Neural cell (in vitro differentiated cells): ENCODE results near the gene GAN. TPM values are rescaled to one million over a fixed set of nuclear protein-coding genes. Genes with fewer than 3 reads are reported as not detected.
"Not testable (repeated sequence)": the region's sequence is repeated elsewhere in the genome, so short reads cannot be mapped to it uniquely, and the experiment has no call there.

Experiments
- H2AFZ ChIP-seq: fragments of 200-600, 300-800 bp; sonication (generic), shearing (Covaris generic); 2 replicates; pipeline ENCODE4 v1.6.0; 2014; ENCODE audit warnings: low read depth, mild to moderate bottlenecking, antibody characterized with exemption, low read length, moderate library complexity
- H3F3A ChIP-seq: fragments of 200-600 bp; shearing (Covaris generic); 2 replicates; pipeline ENCODE4 v1.6.1; 2016; ENCODE audit warnings: mild to moderate bottlenecking, moderate library complexity, mixed read lengths, antibody characterized with exemption, low read length; ENCODE audit not compliant: insufficient read depth, poor library complexity, severe bottlenecking
- H3K27ac ChIP-seq: fragments of 200-600, 300-800 bp; sonication (generic), shearing (Covaris generic); 2 replicates; pipeline ENCODE4 v1.5.1; 2014; ENCODE audit warnings: mild to moderate bottlenecking, low read length, moderate library complexity
- H3K27me3 ChIP-seq: fragments of 300-800, 200-600 bp; sonication (generic), shearing (Covaris generic); 2 replicates; pipeline ENCODE4 v1.6.0; 2014; ENCODE audit warnings: mild to moderate bottlenecking, low read depth, low read length, moderate library complexity; ENCODE audit not compliant: insufficient read depth
- H3K36me3 ChIP-seq: fragments of 300-800, 200-600 bp; sonication (generic), shearing (Covaris generic); 2 replicates; pipeline ENCODE4 v1.5.1; 2014; ENCODE audit warnings: mild to moderate bottlenecking, antibody characterized with exemption, low read length, moderate library complexity; ENCODE audit not compliant: insufficient read depth
- H3K4me2 ChIP-seq: fragments of 300-800, 200-600 bp; sonication (generic), shearing (Covaris generic); 2 replicates; pipeline ENCODE4 v1.6.0; 2014; ENCODE audit warnings: mild to moderate bottlenecking, low read length
- H3K4me3 ChIP-seq: fragments of 300-800, 200-600 bp; sonication (generic), shearing (Covaris generic); 2 replicates; pipeline ENCODE4 v1.5.1; 2014; ENCODE audit warnings: mild to moderate bottlenecking, low read length, moderate library complexity
- H3K79me2 ChIP-seq: fragments of 200-600 bp; shearing (Covaris generic); replicated peaks from 2 replicates; pipeline ENCODE4 v1.6.0; 2014; ENCODE audit warnings: mild to moderate bottlenecking, low read length, moderate library complexity; ENCODE audit not compliant: insufficient read depth
- H3K9ac ChIP-seq: fragments of 300-800, 200-600 bp; sonication (generic), shearing (Covaris generic); 2 replicates; pipeline ENCODE4 v1.6.1; 2016; ENCODE audit warnings: mild to moderate bottlenecking, low read length, mixed read lengths
- H3K9me2 ChIP-seq: fragments of 200-600 bp; shearing (Covaris generic); 2 replicates; pipeline ENCODE4 v1.6.1; 2016; ENCODE audit warnings: mild to moderate bottlenecking, low read length, mixed read lengths; ENCODE audit not compliant: insufficient read depth
- H3K9me3 ChIP-seq: fragments of 200-600, 300-800 bp; sonication (generic), shearing (Covaris generic); 2 replicates; pipeline ENCODE4 v1.6.1; 2016; ENCODE audit warnings: mild to moderate bottlenecking, mixed run types, low read length, moderate library complexity, mixed read lengths
- H4K20me1 ChIP-seq: fragments of 200-600 bp; shearing (Covaris generic); 2 replicates; pipeline ENCODE4 v1.6.1; 2016; ENCODE audit warnings: mild to moderate bottlenecking, mixed run types; ENCODE audit not compliant: insufficient read depth
- EP300 ChIP-seq: fragments of 450-650 bp; conservative IDR thresholded peaks from 2 replicates; pipeline ENCODE4 v1.6.1; 2014; ENCODE audit warnings: antibody characterized with exemption, mild to moderate bottlenecking, moderate library complexity; ENCODE audit not compliant: poor library complexity, severe bottlenecking
- EZH2 ChIP-seq: fragments of 200-600, 300-800 bp; shearing (Covaris generic), sonication (generic); IDR thresholded peaks from 2 replicates; pipeline ENCODE4 v1.6.1; 2014; ENCODE audit warnings: antibody characterized with exemption, low read length, borderline replicate concordance, mild to moderate bottlenecking; ENCODE audit not compliant: insufficient read depth, poor library complexity, severe bottlenecking
- MXI1 ChIP-seq: fragments of 450-650 bp; conservative IDR thresholded peaks from 2 replicates; pipeline ENCODE4 v1.6.1; 2014; ENCODE audit warnings: antibody characterized with exemption, mild to moderate bottlenecking; ENCODE audit not compliant: poor library complexity, severe bottlenecking
- POLR2AphosphoS5 ChIP-seq: IDR thresholded peaks from 2 replicates; pipeline ENCODE4 v1.6.1; 2012
- RAD21 ChIP-seq: fragments of 450-650 bp; conservative IDR thresholded peaks from 2 replicates; pipeline ENCODE4 v1.6.1; 2014; ENCODE audit warnings: antibody characterized with exemption, mild to moderate bottlenecking, moderate library complexity
- SMC3 ChIP-seq: fragments of 450-650 bp; conservative IDR thresholded peaks from 2 replicates; pipeline ENCODE4 v1.6.1; 2014; ENCODE audit warnings: antibody characterized with exemption, mild to moderate bottlenecking, moderate library complexity; ENCODE audit not compliant: poor library complexity
- TAF1 ChIP-seq: IDR thresholded peaks from 2 replicates; pipeline ENCODE4 v1.6.1; 2012; ENCODE audit warnings: low read depth
- polyA plus RNA-seq: library from polyadenylated mRNA; depleted of rRNA; stranded (reverse); fragments of >200 nt; gene quantifications from 2 replicates; pipeline ENCODE4 v1.2.3, GENCODE V29; 2014
- TF ChIP-seq, protein P1 (sequence below): fragments of 450-650 bp; IDR thresholded peaks from 2 replicates; pipeline ENCODE4 v1.5.1; 2014; ENCODE audit warnings: antibody characterized with exemption, mild to moderate bottlenecking, moderate library complexity; ENCODE audit not compliant: poor library complexity, severe bottlenecking
- TF ChIP-seq, protein P2 (sequence below): IDR thresholded peaks from 2 replicates; pipeline ENCODE4 v1.6.1; 2012; ENCODE audit warnings: borderline replicate concordance

GAN gene
- polyA plus RNA-seq, 1 donor from 2014 or later = 9.1 TPM

DNA sequence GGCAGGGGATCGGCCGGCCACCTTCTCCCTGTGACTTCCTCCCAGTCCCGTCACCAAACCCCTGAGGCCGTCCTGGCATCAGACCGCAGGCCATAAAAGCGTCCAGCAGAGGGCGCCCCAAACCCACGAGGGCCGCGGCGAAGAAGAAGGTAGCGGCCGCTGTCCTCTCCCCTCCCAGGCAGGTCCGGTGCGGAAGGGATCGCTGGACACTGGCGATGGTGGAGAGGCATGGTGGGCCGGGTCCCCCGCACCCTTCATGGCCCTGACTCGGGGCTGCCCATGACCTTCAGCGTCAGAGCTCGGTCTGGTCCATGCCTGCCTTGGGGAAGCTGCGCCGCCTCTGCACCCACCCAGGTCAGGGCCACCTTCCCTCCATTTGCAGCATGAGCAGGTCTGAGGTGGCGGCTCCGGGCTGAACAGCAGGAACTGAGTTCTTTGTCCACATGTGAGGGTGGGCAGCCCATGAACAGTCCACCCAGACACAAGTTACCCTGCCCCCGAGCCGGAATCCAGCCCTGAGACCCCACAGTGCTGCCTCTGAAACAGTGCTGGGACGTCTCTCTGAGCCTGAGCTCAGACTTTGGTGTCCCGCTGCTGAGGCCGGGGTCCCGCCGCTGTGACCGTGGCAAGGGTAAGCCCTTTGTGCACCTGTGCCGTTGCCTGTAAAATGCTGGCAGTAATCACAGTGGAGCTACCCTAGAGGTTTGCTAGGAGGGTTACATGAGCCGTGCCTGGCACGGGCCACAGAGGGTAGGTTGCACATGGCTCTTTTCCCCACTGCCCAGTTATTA, 89.0 kb downstream of the GAN start:
- Histone ChIP-seq H4K20me1 (no peaks in the 10 kb centered on the region), H3K9me3 (no peaks in the 10 kb centered on the region), H3K4me2 (no peak overlapping the region), H2AFZ (peak overlapping the region; percentile 27), H3K27ac (no peak overlapping the region), H3K79me2 (no peaks in the 10 kb centered on the region), H3F3A (no peaks in the 10 kb centered on the region), H3K27me3 (no peaks in the 10 kb centered on the region), H3K9me2 (no peaks in the 10 kb centered on the region), H3K9ac (peak overlapping the region; percentile 45), H3K36me3 (no peaks in the 10 kb centered on the region), H3K4me3 (peak overlapping the region; percentile 58)
- no peak for TF ChIP-seq EZH2
- peak; percentile 47 for TF ChIP-seq MXI1
- TF ChIP-seq, protein P1, sequence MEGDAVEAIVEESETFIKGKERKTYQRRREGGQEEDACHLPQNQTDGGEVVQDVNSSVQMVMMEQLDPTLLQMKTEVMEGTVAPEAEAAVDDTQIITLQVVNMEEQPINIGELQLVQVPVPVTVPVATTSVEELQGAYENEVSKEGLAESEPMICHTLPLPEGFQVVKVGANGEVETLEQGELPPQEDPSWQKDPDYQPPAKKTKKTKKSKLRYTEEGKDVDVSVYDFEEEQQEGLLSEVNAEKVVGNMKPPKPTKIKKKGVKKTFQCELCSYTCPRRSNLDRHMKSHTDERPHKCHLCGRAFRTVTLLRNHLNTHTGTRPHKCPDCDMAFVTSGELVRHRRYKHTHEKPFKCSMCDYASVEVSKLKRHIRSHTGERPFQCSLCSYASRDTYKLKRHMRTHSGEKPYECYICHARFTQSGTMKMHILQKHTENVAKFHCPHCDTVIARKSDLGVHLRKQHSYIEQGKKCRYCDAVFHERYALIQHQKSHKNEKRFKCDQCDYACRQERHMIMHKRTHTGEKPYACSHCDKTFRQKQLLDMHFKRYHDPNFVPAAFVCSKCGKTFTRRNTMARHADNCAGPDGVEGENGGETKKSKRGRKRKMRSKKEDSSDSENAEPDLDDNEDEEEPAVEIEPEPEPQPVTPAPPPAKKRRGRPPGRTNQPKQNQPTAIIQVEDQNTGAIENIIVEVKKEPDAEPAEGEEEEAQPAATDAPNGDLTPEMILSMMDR = peak; percentile 97
- peak; percentile 99 for TF ChIP-seq RAD21
- TF ChIP-seq TAF1 = no peak
- peak; percentile 100 for TF ChIP-seq SMC3
- TF ChIP-seq, protein P2, sequence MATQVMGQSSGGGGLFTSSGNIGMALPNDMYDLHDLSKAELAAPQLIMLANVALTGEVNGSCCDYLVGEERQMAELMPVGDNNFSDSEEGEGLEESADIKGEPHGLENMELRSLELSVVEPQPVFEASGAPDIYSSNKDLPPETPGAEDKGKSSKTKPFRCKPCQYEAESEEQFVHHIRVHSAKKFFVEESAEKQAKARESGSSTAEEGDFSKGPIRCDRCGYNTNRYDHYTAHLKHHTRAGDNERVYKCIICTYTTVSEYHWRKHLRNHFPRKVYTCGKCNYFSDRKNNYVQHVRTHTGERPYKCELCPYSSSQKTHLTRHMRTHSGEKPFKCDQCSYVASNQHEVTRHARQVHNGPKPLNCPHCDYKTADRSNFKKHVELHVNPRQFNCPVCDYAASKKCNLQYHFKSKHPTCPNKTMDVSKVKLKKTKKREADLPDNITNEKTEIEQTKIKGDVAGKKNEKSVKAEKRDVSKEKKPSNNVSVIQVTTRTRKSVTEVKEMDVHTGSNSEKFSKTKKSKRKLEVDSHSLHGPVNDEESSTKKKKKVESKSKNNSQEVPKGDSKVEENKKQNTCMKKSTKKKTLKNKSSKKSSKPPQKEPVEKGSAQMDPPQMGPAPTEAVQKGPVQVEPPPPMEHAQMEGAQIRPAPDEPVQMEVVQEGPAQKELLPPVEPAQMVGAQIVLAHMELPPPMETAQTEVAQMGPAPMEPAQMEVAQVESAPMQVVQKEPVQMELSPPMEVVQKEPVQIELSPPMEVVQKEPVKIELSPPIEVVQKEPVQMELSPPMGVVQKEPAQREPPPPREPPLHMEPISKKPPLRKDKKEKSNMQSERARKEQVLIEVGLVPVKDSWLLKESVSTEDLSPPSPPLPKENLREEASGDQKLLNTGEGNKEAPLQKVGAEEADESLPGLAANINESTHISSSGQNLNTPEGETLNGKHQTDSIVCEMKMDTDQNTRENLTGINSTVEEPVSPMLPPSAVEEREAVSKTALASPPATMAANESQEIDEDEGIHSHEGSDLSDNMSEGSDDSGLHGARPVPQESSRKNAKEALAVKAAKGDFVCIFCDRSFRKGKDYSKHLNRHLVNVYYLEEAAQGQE = no peak
- TF ChIP-seq EP300 = no peak
- no peak for TF ChIP-seq POLR2AphosphoS5

DNA sequence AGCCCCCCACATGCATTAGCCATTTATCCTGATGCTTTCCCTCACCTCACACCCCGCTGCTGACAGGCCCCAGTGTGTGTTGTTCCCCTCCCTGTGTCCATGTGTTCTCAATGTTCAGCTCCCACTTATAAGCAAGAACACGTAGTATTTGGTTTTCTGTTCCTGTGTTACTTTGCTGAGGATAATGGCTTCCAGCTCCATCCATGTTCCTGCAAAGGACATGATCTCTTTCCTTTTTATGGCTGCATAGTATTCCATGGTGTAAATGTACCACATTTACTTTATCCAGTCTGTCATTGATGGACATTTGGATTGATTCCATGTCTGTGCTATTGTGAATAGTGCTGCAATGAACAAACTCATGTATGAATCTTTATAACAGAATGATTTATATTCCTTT, 90.2 kb downstream of the GAN start:
- H3K9ac ChIP-seq, H3K27me3 ChIP-seq, H3K4me2 ChIP-seq, H3K27ac ChIP-seq, H3K9me3 ChIP-seq, H3F3A ChIP-seq, H3K36me3 ChIP-seq, H3K79me2 ChIP-seq, H4K20me1 ChIP-seq, H3K9me2 ChIP-seq, H2AFZ ChIP-seq, H3K4me3 ChIP-seq: not testable (repeated sequence)

DNA sequence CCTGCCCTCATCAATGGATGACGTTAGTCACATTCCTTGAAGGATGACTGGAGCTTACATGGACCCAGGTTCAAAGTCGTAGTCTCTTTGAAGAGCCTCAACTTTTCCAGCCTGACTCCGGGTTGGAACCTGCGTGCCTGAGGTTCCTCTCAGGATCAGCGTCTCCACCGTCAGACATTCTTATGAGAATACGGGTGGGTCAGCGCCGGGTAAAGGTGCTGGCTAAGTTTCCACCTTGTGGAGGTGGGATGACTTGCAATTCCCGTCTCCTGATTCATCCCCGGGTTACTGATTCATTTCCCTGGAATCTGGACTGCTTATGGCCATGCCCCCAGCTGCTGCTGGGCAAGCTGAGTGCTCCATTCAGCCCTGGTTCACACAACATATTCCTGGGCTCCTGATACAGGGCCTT, 90.9 kb downstream of the GAN start:
- Histone ChIP-seq H3K9ac (no peak overlapping the region), H4K20me1 (no peaks in the 10 kb centered on the region), H3K27ac (no peak overlapping the region), H3K79me2 (no peaks in the 10 kb centered on the region), H3K4me3 (no peak overlapping the region), H3K27me3 (no peaks in the 10 kb centered on the region), H3K36me3 (no peaks in the 10 kb centered on the region), H3K9me2 (no peaks in the 10 kb centered on the region), H3K4me2 (no peak overlapping the region), H3F3A (no peaks in the 10 kb centered on the region), H2AFZ (no peak overlapping the region), H3K9me3 (no peaks in the 10 kb centered on the region)
- TF ChIP-seq, protein P1 = peak; percentile 8
- TF ChIP-seq SMC3 = no peak
